Measurements from ENCODE around the gene NDST4.

NDST4 gene

GRCh38 chr4:114783215-114783595, 330.2 kb downstream of the NDST4 start:
- no peak for DNase-seq (ENCODE audit: low read depth)

- DNase-seq (ENCODE audit: low read depth), result no peak
Observed at GRCh38 chr4:114782415-114783214, 330.8 kb downstream of the NDST4 start.

GRCh38 chr4:114780205-114780604, 333.2 kb downstream of the NDST4 start:
- peak; percentile 3 for DNase-seq (ENCODE audit: low read depth)

Measured in fibroblast of the conjunctiva (primary cell).